Skeletal muscle cell (primary cell): Measurements from ENCODE around the gene FADS1.

Experiments used
- DNase-seq: peaks from one replicate; pipeline ENCODE4 v3.0.0-alpha.2; 2010; ENCODE audit warnings: low read depth
- H3K4me3 ChIP-seq: 2 replicates; pipeline ENCODE4 v1.5.1; 2011; ENCODE audit warnings: low read depth, mild to moderate bottlenecking, control low read depth, low read length, moderate library complexity

FADS1 gene

GRCh38 chr11:61780581-61781162 lies 36.1 kb downstream of the FADS1 start:
- no peak overlapping the region for H3K4me3 ChIP-seq
- DNase-seq, result no peak

- DNase-seq, result no peak
- no peak overlapping the region for H3K4me3 ChIP-seq
Observed at GRCh38 chr11:61779666-61780525, 36.9 kb downstream of the FADS1 start.

- no peak overlapping the region for H3K4me3 ChIP-seq
- DNase-seq, result no peak
Observed at GRCh38 chr11:61778920-61779650, 37.7 kb downstream of the FADS1 start.

- no peak overlapping the region for H3K4me3 ChIP-seq
- DNase-seq, result no peak
Observed at GRCh38 chr11:61778357-61778886, 38.4 kb downstream of the FADS1 start.

GRCh38 chr11:61777234-61778090 lies 39.3 kb downstream of the FADS1 start:
- H3K4me3 ChIP-seq, result no peak overlapping the region
- DNase-seq, result no peak

- peak; percentile 19 for DNase-seq
- H3K4me3 ChIP-seq, result no peak overlapping the region
Observed at GRCh38 chr11:61776561-61777075, 40.2 kb downstream of the FADS1 start.

- no peak for DNase-seq
- H3K4me3 ChIP-seq, result no peak overlapping the region
Observed at GRCh38 chr11:61775606-61776554, 40.9 kb downstream of the FADS1 start.

- no peak for DNase-seq
Observed at GRCh38 chr11:61775106-61775505, 41.7 kb downstream of the FADS1 start.

GRCh38 chr11:61774411-61774810 lies 42.4 kb downstream of the FADS1 start:
- H3K4me3 ChIP-seq, result no peak overlapping the region
- no peak for DNase-seq

More at GRCh38 chr11:61775106-61775505, 41.7 kb downstream of the FADS1 start:
- no peak overlapping the region for H3K4me3 ChIP-seq

- no peak for DNase-seq
- H3K4me3 ChIP-seq, result no peak overlapping the region
Observed at GRCh38 chr11:61773809-61774208, 43.0 kb downstream of the FADS1 start.

GRCh38 chr11:61773356-61773755 lies 43.4 kb downstream of the FADS1 start:
- no peak overlapping the region for H3K4me3 ChIP-seq
- DNase-seq, result no peak

GRCh38 chr11:61771985-61772455 lies 44.8 kb downstream of the FADS1 start:
- DNase-seq, result no peak
- no peak overlapping the region for H3K4me3 ChIP-seq

- DNase-seq, result no peak
Observed at GRCh38 chr11:61771195-61771894, 45.5 kb downstream of the FADS1 start.

GRCh38 chr11:61769946-61770683 lies 46.7 kb downstream of the FADS1 start:
- DNase-seq, result no peak
- H3K4me3 ChIP-seq, result no peak overlapping the region

More at GRCh38 chr11:61771195-61771894, 45.5 kb downstream of the FADS1 start:
- no peak overlapping the region for H3K4me3 ChIP-seq

GRCh38 chr11:61769169-61769920 lies 47.5 kb downstream of the FADS1 start:
- no peak overlapping the region for H3K4me3 ChIP-seq
- no peak for DNase-seq
